Fibroblast of the aortic adventitia (primary cell): ENCODE data around the gene SYVN1. TPM values are rescaled to one million over a fixed set of nuclear protein-coding genes. Genes with fewer than 3 reads are reported as not detected.
"Not testable (repeated sequence)": the region's sequence is repeated elsewhere in the genome, so short reads cannot be mapped to it uniquely, and the experiment has no call there.

Experiments used
- DNase-seq: peaks from one replicate; pipeline ENCODE4 v3.0.0-alpha.2; 2010; ENCODE audit warnings: low read depth
- H3K4me3 ChIP-seq: 2 replicates; pipeline ENCODE4 v1.5.1; 2011; ENCODE audit warnings: low read depth, mild to moderate bottlenecking, control low read depth, low read length, moderate library complexity
- total RNA-seq: library from RNA; depleted of rRNA; stranded (reverse); fragments of >200 nt; gene quantifications from 2 replicates; pipeline ENCODE4 v1.2.3, GENCODE V29; 2012; ENCODE audit warnings: low replicate concordance
- TF ChIP-seq, protein P1 (sequence below): IDR thresholded peaks from 2 replicates; pipeline ENCODE4 v1.5.1; 2011; ENCODE audit warnings: mild to moderate bottlenecking, low read length, control low read depth, inconsistent platforms; ENCODE audit not compliant: insufficient read depth

Gene SYVN1
- total RNA-seq, 1 donor = 24.3 TPM

DNA sequence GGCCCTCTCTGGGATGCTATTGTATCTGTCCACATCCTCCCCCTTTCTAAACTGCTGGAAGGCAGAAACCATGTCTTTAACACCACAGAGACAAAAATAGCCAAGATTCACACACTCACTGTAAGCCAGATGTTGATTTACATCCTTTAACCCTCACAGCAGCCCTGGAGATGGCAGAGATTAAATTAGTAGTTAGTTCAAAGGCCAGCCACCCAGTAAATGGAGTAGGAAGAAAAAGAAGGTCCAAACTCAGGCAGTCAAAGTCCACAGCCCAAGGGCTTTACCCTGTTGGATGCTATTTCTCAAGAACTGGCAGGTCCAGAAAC is 14.7 kb downstream of the SYVN1 start:
- TF ChIP-seq, protein P1, sequence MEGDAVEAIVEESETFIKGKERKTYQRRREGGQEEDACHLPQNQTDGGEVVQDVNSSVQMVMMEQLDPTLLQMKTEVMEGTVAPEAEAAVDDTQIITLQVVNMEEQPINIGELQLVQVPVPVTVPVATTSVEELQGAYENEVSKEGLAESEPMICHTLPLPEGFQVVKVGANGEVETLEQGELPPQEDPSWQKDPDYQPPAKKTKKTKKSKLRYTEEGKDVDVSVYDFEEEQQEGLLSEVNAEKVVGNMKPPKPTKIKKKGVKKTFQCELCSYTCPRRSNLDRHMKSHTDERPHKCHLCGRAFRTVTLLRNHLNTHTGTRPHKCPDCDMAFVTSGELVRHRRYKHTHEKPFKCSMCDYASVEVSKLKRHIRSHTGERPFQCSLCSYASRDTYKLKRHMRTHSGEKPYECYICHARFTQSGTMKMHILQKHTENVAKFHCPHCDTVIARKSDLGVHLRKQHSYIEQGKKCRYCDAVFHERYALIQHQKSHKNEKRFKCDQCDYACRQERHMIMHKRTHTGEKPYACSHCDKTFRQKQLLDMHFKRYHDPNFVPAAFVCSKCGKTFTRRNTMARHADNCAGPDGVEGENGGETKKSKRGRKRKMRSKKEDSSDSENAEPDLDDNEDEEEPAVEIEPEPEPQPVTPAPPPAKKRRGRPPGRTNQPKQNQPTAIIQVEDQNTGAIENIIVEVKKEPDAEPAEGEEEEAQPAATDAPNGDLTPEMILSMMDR = no peak
- H3K4me3 ChIP-seq = no peak overlapping the region
- DNase-seq = no peak

DNA sequence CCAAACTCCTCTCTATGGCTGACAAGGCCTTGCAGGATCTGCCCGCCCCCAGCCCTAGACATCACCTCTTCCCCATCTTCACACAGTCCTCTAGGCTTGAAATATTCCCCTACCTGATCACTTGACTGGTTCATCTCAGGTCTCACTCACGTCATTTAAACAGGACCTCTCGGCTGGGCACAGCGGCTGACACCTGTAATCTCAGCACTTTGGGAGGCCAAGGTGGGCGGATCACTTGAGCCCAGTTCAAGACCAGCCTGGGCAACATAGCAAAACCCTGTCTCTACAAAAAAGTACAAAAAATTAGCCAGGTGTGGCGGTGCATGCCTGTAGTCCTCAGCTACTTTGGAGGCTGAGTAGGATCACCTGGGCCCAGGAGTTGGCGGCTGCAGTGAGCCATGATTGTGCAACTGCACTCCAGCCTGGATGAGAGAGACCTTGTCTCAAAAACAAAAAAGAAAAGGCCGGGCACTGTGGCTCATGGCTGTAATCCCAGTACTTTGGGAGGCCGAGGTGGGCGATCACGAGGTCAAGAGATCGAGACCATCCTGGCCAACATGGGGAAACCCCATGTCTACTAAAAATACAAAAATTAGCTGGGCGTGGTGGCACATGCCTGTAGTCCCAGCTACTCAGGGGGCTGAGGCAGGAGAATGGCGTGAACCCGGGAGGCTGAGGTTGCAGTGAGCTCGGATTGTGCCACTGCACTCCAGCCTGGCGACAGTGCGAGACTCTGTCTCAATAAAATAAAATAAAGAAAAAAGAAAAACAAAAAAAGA is 15.2 kb downstream of the SYVN1 start:
- H3K4me3 ChIP-seq, DNase-seq: not testable (repeated sequence)

DNA sequence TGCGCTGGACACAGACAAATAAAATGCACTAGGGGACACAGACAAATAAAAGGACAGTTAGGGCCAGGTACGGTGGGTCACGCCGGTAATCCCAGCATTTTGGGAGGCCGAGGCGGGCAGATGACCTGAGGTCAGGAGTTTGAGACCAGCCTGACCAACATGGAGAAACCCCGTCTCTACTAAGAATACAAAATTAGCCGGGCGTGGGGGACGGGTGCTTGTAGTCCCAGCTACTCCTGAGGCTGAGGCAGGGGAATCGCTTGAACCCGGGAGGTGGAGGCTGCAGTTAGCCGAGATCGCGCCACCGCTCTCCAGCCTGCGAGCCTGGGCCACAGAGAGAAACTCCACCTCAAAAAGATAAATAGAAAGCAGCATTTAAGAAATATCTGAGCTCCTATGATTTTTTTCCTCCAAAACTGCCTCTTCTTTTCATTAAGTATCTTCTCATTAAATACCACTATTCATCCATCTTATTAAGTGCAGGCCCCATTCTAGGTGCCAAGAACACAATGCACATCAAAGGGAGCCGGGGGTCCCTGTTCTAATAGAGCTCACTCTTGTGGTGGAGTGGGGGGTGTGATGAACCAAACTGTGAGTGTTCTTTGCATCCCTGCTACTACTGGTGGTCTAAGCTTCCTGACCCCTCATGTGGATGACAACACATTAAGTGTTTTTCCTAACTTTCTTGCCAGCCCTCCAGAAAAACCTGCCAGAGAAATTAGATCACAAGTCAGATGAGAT is 16.1 kb downstream of the SYVN1 start:
- H3K4me3 ChIP-seq = no peak overlapping the region
- TF ChIP-seq, protein P1 = no peak

DNA sequence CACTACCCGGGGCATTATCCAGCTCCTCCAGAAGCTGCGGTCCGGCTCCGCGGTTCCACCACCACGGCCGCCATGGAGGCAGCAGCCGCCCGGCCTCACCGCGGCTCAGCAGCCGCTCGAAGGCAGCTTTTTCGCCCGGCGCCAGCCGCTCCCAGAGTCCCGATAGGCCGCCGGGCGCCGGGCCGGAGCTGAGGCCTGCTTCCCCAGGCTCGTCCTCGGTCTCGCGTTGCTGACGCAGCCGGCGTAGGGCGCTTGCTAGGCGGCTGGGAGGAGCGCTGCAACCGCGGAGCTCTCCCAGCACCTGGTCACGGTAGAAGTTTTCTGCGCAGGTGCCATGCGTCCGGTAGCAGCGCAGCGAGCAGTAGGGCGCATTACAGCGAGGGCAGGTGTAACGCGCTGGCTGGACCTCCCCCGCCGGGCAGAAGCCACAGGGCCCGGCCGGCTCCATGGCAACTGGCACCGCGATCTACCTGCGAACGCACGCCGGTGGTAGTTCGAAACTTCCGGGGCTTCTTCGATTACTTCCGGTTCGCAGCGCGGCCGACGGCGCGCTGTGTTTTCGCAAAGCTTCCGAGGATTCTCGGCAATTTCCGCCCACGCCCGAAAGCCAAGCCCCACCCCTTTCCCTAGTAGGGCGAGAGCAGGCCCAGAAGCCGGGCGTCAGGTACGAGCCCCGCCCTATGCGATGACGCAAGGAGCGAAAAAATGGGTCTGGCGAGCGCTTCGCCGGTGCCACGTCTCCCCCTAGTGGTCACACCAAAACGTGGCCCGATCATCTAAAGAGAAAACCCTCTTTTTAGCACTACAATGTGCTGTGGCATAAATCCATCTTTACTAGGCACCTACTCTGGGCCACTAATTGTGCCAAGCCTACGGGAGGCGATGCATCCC is 16.9 kb downstream of the SYVN1 start, which contains the start of gene ZNHIT2:
ZNHIT2 (minus strand) TSS at position 496 of the 891 bp plus-strand sequence; CDS start at position 448, 48 bp downstream.
- peak within 1 kb of the TSS; percentile 96 for H3K4me3 ChIP-seq
- TF ChIP-seq, protein P1 = peak; percentile 86
- DNase-seq = peak; percentile 99

More for the DNA sequence above, 16.1 kb downstream of the SYVN1 start:
- no peak for DNase-seq

DNA sequence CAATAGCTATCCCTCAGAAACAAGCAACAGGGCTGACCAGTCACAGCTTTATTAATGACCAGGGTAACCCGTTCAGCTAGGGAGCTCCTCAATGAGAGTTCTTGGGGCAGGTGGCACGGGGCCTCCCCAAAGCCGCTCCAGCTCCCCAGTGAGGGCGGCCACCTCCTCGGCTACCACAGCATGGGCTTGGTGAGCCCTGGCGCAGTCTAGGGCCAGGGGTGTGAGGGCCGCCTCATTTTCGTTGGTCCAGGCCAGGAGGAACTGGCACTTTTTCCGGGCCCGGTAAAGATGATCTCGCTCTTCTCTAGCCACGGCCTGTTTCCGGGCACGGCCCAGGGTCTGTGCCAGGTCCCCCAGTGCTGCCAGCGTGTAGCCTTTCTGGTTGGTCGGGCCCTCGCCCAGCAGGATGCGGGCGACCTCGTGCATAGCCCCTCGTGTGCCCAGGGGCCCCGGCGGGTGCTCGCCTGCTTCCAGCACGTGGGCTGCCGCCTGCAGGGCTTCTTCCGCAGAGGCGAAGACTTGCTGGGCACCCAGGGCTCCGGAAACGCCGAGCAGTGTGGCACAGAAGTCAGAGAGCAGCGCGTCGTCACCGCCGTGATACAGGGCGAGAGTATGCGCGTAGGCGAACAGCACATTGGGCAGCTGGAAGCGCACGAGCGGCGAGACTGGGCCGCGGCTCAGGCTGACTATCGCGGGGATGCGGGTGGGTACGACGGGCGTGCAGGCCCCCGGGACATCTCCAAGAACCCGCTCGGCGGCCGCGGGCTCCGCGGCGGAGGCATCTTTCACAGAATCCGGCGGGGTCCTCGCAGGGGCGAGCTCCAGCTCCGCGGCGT is 17.7 kb downstream of the SYVN1 start:
- DNase-seq = peak; percentile 41
- TF ChIP-seq, protein P1 = no peak
- H3K4me3 ChIP-seq = peak overlapping the region; percentile 96

DNA sequence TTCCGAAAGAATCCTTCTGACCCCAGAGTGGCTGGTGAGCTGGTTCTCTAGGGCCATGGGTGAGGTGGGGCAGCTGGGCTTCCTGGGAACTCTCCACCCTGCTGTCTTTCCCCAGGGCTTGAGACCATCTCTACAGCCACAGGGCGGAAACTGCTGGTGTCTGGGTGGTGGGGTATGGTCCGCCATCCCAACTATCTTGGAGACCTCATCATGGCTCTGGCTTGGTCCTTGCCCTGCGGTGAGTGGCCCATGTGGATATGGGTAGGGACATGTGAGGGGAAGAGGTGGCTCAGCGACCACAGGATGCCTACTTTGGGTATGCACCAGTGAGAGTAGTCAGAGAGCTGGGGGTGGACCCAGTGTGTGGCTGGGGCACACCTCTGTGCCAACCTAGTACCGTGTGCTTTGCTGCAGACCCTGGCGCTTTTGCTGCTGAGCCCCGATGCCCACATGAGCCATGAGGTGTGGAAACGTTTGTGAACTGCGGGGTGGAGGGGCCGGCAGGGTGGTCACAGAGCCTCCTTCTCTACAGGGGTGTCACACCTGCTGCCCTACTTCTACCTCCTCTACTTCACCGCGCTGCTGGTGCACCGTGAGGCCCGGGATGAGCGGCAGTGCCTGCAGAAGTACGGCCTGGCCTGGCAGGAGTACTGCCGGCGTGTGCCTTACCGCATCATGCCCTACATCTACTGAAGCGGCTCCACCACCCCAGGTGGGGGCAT is 18.8 kb downstream of the SYVN1 start:
- TF ChIP-seq, protein P1 = no peak
- no peak overlapping the region for H3K4me3 ChIP-seq
- no peak for DNase-seq
